NCI-H2227 (cell line): Measurements from ENCODE around the gene STH.
"Not testable (repeated sequence)": the region's sequence is repeated elsewhere in the genome, so short reads cannot be mapped to it uniquely, and the experiment has no call there.

Source experiments
- DNase-seq: peaks from one replicate; lab custom pipeline; 2025; ENCODE audit not compliant: unreplicated experiment; lab: John Stamatoyannopoulos, UW

Gene STH

GRCh38 chr17:45998987-45999899 is at the start of gene STH:
STH (plus strand) TSS chr17:45999250; CDS start chr17:45999280, 30 bp downstream.
- no peak for DNase-seq

- no peak for DNase-seq
Observed at GRCh38 chr17:45949755-45950320, 49.2 kb upstream of the STH start.

- no peak for DNase-seq
Observed at GRCh38 chr17:45950888-45951287, 48.2 kb upstream of the STH start.

- DNase-seq = no peak
Observed at GRCh38 chr17:45951403-45951802, 47.6 kb upstream of the STH start.

GRCh38 chr17:45951941-45952340 is 47.1 kb upstream of the STH start:
- DNase-seq = no peak

GRCh38 chr17:45952814-45953320 is 46.2 kb upstream of the STH start:
- no peak for DNase-seq

GRCh38 chr17:45953561-45953960 is 45.5 kb upstream of the STH start:
- no peak for DNase-seq

- no peak for DNase-seq
Observed at GRCh38 chr17:45954914-45955313, 44.1 kb upstream of the STH start.

- DNase-seq = no peak
Observed at GRCh38 chr17:45955326-45955725, 43.7 kb upstream of the STH start.

GRCh38 chr17:45956090-45956489 is 43.0 kb upstream of the STH start:
- no peak for DNase-seq

- DNase-seq = not testable (repeated sequence)
Observed at GRCh38 chr17:45956746-45957145, 42.3 kb upstream of the STH start.

GRCh38 chr17:45958307-45958706 is 40.7 kb upstream of the STH start:
- no peak for DNase-seq

GRCh38 chr17:45958994-45959665 is 39.9 kb upstream of the STH start:
- DNase-seq = no peak

GRCh38 chr17:45960311-45960710 is 38.7 kb upstream of the STH start:
- no peak for DNase-seq

GRCh38 chr17:45961206-45961605 is 37.8 kb upstream of the STH start:
- DNase-seq = no peak

- DNase-seq = no peak
Observed at GRCh38 chr17:45962221-45962972, 36.7 kb upstream of the STH start.

- DNase-seq = no peak
Observed at GRCh38 chr17:45963283-45963682, 35.8 kb upstream of the STH start.

- DNase-seq = no peak
Observed at GRCh38 chr17:45963889-45964288, 35.2 kb upstream of the STH start.

GRCh38 chr17:45964634-45965033 is 34.4 kb upstream of the STH start:
- no peak for DNase-seq

GRCh38 chr17:45965812-45966211 is 33.2 kb upstream of the STH start:
- no peak for DNase-seq
